Activated T-helper 1 cell treated with anti-CD3 and anti-CD28 coated beads, Interleukin-12 subunit alpha, Interleukin-12 subunit beta, Interleukin-2, Interleukin-4 antibody, amounts not matched to agents 30 ng/mL and 10 ng/mL and 1 ng/mL, durations not matched to agents 14 hours and 24 hours and 36 hours (primary cell): ENCODE measurements around the gene TIMM17A. TPM values are rescaled to one million over a fixed set of nuclear protein-coding genes. Genes with fewer than 3 reads are reported as not detected.

Source experiments
- DNase-seq: peaks from one replicate; pipeline ENCODE4 v3.0.0; 2021; ENCODE audit warnings: low spot score
- H3K27ac Mint-ChIP-seq: one replicate; pipeline ENCODE4 v1.8.0; 2021; ENCODE audit warnings: mild to moderate bottlenecking, mixed read lengths
- H3K27me3 Mint-ChIP-seq: one replicate; pipeline ENCODE4 v1.8.0; 2022; ENCODE audit warnings: mild to moderate bottlenecking, moderate library complexity, mixed read lengths; ENCODE audit not compliant: insufficient read depth
- H3K36me3 Mint-ChIP-seq: one replicate; pipeline ENCODE4 v1.8.0; 2021; ENCODE audit warnings: low read depth, mixed read lengths
- H3K4me1 Mint-ChIP-seq: one replicate; pipeline ENCODE4 v1.8.0; 2021; ENCODE audit warnings: low read depth, mixed read lengths
- H3K4me3 Mint-ChIP-seq: one replicate; pipeline ENCODE4 v1.8.0; 2021; ENCODE audit warnings: mild to moderate bottlenecking, moderate library complexity, mixed read lengths
- H3K9me3 Mint-ChIP-seq: one replicate; pipeline ENCODE4 v1.8.0; 2021; ENCODE audit warnings: mixed read lengths
- intact Hi-C: fragments of 100-400 bp; cut with micrococcal nuclease; formaldehyde crosslinking; loops from one replicate; pipeline ENCODE4 v1.15.1; 2024
- total RNA-seq: library from RNA; stranded (reverse); gene quantifications from 2 replicates; pipeline ENCODE4 v1.2.3, GENCODE V29; 2022

Gene TIMM17A
- total RNA-seq, 1 donor from 2014 or later: 117 TPM

DNA sequence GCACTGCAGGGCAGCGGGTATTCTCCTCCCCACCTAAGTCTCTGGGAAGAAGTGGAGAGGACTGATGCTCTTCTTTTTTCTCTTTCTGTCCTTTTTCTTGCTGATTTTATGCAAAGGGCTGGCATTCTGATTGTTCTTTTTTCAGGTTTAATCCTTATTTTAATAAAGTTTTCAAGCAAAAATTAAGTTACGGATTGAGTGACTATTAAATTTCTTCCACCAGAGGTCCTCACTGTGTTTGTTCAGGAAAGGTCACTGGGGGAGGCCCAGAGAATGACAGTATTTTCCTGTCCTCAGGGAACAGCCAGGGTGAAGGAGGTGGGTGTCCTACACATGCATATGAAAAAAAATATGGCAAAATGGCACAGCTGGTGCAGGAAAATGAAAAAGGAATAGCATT lies 50.7 kb downstream of the TIMM17A start:
- H3K36me3 Mint-ChIP-seq: peaks cover 16% of the 10 kb centered on the region
- H3K27me3 Mint-ChIP-seq: no peaks in the 10 kb centered on the region
- no peak for DNase-seq
- H3K4me1 Mint-ChIP-seq: no peaks in the 10 kb centered on the region
- H3K4me3 Mint-ChIP-seq: no peak overlapping the region
- H3K9me3 Mint-ChIP-seq: no peaks in the 10 kb centered on the region
- intact Hi-C loops: no loop called here
- H3K27ac Mint-ChIP-seq: no peak overlapping the region

DNA sequence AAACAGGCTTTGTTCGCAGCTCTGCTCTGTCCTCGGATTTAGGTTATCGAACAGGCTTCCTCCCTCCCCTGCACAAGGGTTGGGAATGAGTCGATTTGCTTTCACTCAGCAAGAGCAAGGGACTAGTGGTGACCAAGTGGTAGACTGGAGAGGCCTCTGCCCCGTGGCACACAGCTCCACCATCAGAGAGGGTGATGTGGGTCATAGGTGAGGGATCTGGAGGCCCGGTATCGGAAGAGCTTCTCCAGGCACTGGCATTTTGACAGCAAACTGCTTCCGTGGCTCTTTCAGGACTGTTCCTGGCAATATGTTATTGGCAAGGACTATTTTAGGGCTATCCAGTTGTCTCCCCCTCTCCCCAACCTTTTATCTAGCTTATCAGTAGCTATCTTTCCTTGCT lies 52.0 kb downstream of the TIMM17A start:
- H3K27me3 Mint-ChIP-seq: no peaks in the 10 kb centered on the region
- H3K4me3 Mint-ChIP-seq: no peak overlapping the region
- intact Hi-C loops: no loop called here
- no peaks in the 10 kb centered on the region for H3K4me1 Mint-ChIP-seq
- H3K36me3 Mint-ChIP-seq: peaks cover 12% of the 10 kb centered on the region
- H3K27ac Mint-ChIP-seq: no peak overlapping the region
- no peaks in the 10 kb centered on the region for H3K9me3 Mint-ChIP-seq
- DNase-seq: no peak

DNA sequence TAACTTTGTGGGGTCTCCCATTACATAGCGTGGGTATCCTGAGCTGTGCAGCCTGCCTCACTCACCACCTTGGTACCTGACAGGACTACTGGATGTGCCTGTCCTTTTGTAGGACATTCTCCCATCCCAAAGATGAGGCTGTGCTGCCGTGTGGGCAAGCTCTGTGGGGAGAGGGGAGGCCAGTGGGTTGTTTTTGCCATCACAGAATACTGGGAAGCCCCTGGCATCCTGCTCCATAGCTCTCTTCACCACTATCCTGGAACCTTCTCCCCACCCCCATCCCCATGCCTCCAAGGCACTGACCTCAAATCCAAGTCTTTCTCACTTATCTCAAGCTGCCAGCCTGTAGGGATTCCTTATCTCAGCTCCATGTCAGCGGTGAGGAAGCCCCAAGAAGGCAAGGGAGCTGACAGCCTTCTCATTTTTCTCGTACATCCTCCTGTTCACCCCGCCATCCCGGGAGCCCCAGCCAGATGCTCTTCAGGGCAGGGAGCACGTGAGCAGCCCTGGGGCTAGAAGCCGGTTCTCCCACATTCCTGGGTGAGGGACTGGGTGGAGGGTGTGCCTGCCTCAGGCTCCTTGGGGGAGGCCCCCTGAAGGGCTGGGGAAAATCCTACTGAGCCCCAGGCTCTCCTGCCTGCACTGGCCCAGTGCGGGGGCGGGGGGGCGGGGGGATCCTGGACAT lies 52.6 kb downstream of the TIMM17A start:
- no peak overlapping the region for H3K4me3 Mint-ChIP-seq
- H3K27ac Mint-ChIP-seq: no peak overlapping the region
- no peaks in the 10 kb centered on the region for H3K4me1 Mint-ChIP-seq
- H3K36me3 Mint-ChIP-seq: peaks cover 12% of the 10 kb centered on the region
- no peaks in the 10 kb centered on the region for H3K27me3 Mint-ChIP-seq
- intact Hi-C loops: no loop called here
- H3K9me3 Mint-ChIP-seq: no peaks in the 10 kb centered on the region
- no peak for DNase-seq

DNA sequence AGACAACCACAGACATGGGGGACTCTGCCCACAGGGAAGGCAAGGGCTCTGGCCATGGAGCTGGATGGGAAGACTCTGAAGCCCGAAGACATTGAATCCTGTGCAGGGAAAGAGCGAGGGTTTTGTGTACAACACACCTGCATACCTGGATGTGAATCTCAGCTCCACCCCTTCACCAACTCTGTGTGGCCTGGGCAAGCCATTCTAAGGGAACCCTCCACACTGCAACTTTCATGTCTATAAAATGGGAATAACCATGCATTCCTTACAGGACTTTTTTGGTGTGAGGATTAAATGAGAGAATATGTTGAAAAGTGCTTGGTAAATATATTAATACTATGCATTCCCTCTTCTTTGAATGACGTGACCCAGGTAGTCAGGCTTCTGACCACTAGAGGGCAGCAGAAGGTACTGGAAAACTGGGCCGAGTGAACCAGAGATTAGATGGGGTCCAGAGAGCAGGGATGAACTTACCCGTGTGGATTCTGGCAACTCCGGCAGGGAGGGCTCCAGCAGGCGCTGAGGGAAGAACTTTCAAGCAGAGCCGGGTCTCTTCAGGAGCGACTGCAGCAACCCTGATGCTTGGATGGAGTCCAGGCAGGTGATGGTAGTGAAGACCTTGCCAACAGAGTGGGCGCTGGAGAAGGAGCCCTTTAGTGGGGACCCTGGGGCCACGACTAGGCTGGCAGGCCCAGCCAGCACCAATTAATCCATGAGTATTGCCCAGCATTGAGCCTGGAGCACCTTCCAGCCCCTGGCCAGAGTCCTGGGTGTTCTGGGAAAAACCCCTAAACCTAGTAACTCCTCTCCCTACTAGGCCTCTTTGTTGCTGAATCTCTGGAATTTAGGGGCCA lies 54.2 kb downstream of the TIMM17A start:
- intact Hi-C loops: loop anchor here (1.0 kb wide), 2 partner anchors 110 to 126 kb away; no protein-coding TSS in a partner anchor
- peaks cover under 1% of the 10 kb centered on the region for H3K36me3 Mint-ChIP-seq
- H3K27ac Mint-ChIP-seq: no peak overlapping the region
- H3K27me3 Mint-ChIP-seq: no peaks in the 10 kb centered on the region
- no peaks in the 10 kb centered on the region for H3K9me3 Mint-ChIP-seq
- peak; percentile 42 for DNase-seq
- no peak overlapping the region for H3K4me3 Mint-ChIP-seq
- no peaks in the 10 kb centered on the region for H3K4me1 Mint-ChIP-seq

- H3K4me3 Mint-ChIP-seq: no peak within 1 kb of the TSS
- intact Hi-C loops: no loop called here
Measured at GRCh38 chr1:202010180-202011015, 55.1 kb downstream of the TIMM17A start, which contains the start of gene ELF3. Gene ELF3, plus strand, starts transcription at chr1:202010587. Its CDS starts 550 bp downstream, at chr1:202011137.

GRCh38 chr1:202011994-202012393 lies 56.7 kb downstream of the TIMM17A start:
- intact Hi-C loops: no loop called here
- Mint-ChIP-seq H3K27me3 (no peaks in the 10 kb centered on the region), H3K36me3 (no peaks in the 10 kb centered on the region), H3K4me3 (no peak overlapping the region), H3K4me1 (no peaks in the 10 kb centered on the region), H3K27ac (no peak overlapping the region), H3K9me3 (no peaks in the 10 kb centered on the region)
- DNase-seq: no peak

More at GRCh38 chr1:202010180-202011015, 55.1 kb downstream of the TIMM17A start, which contains the start of gene ELF3:
- Mint-ChIP-seq H3K27ac (no peak within 1 kb of the TSS), H3K9me3 (no peaks in the 10 kb centered on the region), H3K27me3 (no peaks in the 10 kb centered on the region), H3K36me3 (no peaks in the 10 kb centered on the region), H3K4me1 (no peaks in the 10 kb centered on the region)
- DNase-seq: no peak

DNA sequence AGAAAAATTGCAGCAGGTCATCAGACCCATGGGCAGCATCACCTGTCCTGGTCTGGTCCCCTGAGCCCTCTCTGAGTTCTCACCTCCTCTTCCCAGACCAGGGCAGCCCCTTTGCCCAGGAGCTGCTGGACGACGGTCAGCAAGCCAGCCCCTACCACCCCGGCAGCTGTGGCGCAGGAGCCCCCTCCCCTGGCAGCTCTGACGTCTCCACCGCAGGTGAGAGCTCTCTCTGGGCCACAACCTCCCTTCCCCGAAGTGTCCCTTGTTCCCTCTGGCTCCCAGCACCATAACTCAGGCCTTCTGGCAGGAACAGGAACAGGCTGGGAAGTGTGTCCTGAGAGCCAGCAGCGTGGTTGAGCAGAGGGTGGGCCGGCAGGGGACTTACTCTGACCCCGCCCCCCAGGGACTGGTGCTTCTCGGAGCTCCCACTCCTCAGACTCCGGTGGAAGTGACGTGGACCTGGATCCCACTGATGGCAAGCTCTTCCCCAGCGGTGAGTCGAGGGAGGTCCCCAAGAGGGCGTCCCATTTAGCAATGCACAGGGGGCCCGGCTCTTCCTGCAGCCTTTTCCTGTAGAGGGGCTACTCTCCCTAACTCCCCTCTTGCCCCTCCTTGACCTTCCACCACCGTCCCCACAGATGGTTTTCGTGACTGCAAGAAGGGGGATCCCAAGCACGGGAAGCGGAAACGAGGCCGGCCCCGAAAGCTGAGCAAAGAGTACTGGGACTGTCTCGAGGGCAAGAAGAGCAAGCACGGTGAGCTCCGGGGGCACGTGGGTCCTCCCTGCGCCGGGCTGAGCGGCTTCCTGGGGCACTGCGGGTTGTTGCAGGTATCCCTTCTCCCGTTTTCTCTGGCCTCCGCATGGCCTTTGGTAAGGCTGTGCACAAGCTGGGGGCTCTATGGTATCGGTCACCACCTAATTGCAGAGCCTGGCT lies 57.5 kb downstream of the TIMM17A start:
- H3K27ac Mint-ChIP-seq: no peak overlapping the region
- no peak for DNase-seq
- no peaks in the 10 kb centered on the region for H3K27me3 Mint-ChIP-seq
- no peaks in the 10 kb centered on the region for H3K4me1 Mint-ChIP-seq
- H3K9me3 Mint-ChIP-seq: no peaks in the 10 kb centered on the region
- H3K36me3 Mint-ChIP-seq: no peaks in the 10 kb centered on the region
- intact Hi-C loops: no loop called here
- no peak overlapping the region for H3K4me3 Mint-ChIP-seq

GRCh38 chr1:202013603-202014002 lies 58.3 kb downstream of the TIMM17A start:
- Mint-ChIP-seq H3K27me3 (no peaks in the 10 kb centered on the region), H3K9me3 (no peaks in the 10 kb centered on the region), H3K27ac (no peak overlapping the region), H3K36me3 (no peaks in the 10 kb centered on the region), H3K4me3 (no peak overlapping the region), H3K4me1 (no peaks in the 10 kb centered on the region)
- intact Hi-C loops: no loop called here
- DNase-seq: no peak

DNA sequence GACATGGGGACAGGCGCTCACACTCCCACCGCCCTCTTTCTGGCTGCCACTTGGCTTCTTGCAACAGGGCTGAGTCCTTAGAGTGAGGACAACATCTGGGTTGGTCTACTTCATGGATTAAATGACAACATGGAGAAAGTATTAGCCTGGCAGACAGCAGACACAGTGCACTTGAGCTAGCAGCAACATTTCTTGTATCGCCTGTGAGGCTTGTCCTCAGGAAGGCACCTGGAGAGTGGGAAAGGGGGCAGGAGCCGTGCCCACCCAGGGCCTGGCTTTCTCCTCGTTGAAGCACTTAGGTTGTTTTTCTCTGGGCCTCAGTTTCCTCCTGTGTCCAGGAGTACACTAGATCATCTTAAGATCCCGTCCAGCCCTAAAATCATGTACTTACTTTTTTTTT lies 58.8 kb downstream of the TIMM17A start:
- no peak overlapping the region for H3K4me3 Mint-ChIP-seq
- no peaks in the 10 kb centered on the region for H3K27me3 Mint-ChIP-seq
- DNase-seq: no peak
- no peaks in the 10 kb centered on the region for H3K4me1 Mint-ChIP-seq
- H3K36me3 Mint-ChIP-seq: no peaks in the 10 kb centered on the region
- H3K27ac Mint-ChIP-seq: no peak overlapping the region
- intact Hi-C loops: no loop called here
- no peaks in the 10 kb centered on the region for H3K9me3 Mint-ChIP-seq

DNA sequence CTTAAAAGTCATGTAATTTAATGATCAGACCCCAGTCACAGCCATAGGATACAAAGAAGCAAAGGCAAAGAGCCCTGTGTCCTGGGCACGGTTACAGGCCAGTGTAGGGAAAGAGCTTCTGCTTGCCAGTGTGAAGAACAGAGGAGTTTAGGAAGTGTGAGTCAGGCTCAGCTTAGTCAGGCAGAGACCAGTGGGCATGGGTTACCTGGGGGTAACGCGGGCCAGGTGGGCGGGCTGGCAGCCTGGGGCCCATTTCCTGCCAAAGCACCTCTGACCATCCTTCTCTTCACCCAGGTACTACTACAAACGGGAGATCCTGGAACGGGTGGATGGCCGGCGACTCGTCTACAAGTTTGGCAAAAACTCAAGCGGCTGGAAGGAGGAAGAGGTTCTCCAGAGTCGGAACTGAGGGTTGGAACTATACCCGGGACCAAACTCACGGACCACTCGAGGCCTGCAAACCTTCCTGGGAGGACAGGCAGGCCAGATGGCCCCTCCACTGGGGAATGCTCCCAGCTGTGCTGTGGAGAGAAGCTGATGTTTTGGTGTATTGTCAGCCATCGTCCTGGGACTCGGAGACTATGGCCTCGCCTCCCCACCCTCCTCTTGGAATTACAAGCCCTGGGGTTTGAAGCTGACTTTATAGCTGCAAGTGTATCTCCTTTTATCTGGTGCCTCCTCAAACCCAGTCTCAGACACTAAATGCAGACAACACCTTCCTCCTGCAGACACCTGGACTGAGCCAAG lies 59.8 kb downstream of the TIMM17A start:
- Mint-ChIP-seq H3K9me3 (no peaks in the 10 kb centered on the region), H3K4me3 (no peak overlapping the region), H3K36me3 (no peaks in the 10 kb centered on the region), H3K27ac (no peak overlapping the region), H3K4me1 (no peaks in the 10 kb centered on the region), H3K27me3 (no peaks in the 10 kb centered on the region)
- no peak for DNase-seq
- intact Hi-C loops: no loop called here

DNA sequence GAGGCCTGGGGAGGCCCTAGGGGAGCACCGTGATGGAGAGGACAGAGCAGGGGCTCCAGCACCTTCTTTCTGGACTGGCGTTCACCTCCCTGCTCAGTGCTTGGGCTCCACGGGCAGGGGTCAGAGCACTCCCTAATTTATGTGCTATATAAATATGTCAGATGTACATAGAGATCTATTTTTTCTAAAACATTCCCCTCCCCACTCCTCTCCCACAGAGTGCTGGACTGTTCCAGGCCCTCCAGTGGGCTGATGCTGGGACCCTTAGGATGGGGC lies 60.3 kb downstream of the TIMM17A start:
- DNase-seq: no peak
- Mint-ChIP-seq H3K36me3 (no peaks in the 10 kb centered on the region), H3K4me3 (no peak overlapping the region), H3K27ac (no peak overlapping the region), H3K27me3 (no peaks in the 10 kb centered on the region), H3K9me3 (no peaks in the 10 kb centered on the region), H3K4me1 (no peaks in the 10 kb centered on the region)
- intact Hi-C loops: no loop called here
